ENCODE measurements around the gene SOX11.
A peak's percentile ranks its signal among the peaks of the same experiment; 100 is the strongest.

The SOX11 gene

GRCh38 chr2:5693287-5694201 lies 1.4 kb downstream of the SOX11 start:
- H3K14ac ChIP-seq (ENCODE audit: low read length in 2 of 2), result peak overlapping the region in 1 of 2 experiments; percentile 82
- WGBS, result under 1% methylated on average over 80 of the region's 102 CpGs
- H4K91ac ChIP-seq (ENCODE audit: low read length), result no peak overlapping the region

GRCh38 chr2:5694306-5694705 lies 2.1 kb downstream of the SOX11 start:
- no peak overlapping the region for H2BK12ac ChIP-seq (ENCODE audit: low read length in 2 of 2)
- no peaks in the 10 kb centered on the region for H3K36me3 ChIP-seq (ENCODE audit: control insufficient read depth in 1 of 2, insufficient read depth in 2 of 2, low read depth in 1 of 2, low read length in 2 of 2)
- H3K23ac ChIP-seq (ENCODE audit: low read length in 2 of 2), result no peak overlapping the region
- H3K14ac ChIP-seq (ENCODE audit: low read length in 2 of 2), result no peak overlapping the region
- no peak overlapping the region for H2BK15ac ChIP-seq (ENCODE audit: low read depth, poor library complexity, severe bottlenecking)
- H4K91ac ChIP-seq (ENCODE audit: low read length), result no peak overlapping the region
- DNase-seq, result peak; percentile 32
- no peak overlapping the region for H2BK120ac ChIP-seq (ENCODE audit: low read depth, low read length)
- H3K27me3 ChIP-seq (ENCODE audit: control insufficient read depth in 1 of 2, insufficient read depth in 1 of 2, low read length in 2 of 2), result peaks cover 0 to 59% of the 10 kb centered on the region in 2 experiments
- no peak overlapping the region for H3K4ac ChIP-seq (ENCODE audit: low read depth in 1 of 2, low read length in 2 of 2)
- H3K18ac ChIP-seq (ENCODE audit: low read depth in 1 of 2, low read length in 2 of 2), result no peak overlapping the region
- H3K4me3 ChIP-seq (ENCODE audit: insufficient read depth in 1 of 2, low read depth in 1 of 2, low read length in 2 of 2), result no peak overlapping the region
- 7% methylated on average over 8 of the region's 9 CpGs for WGBS
- H4K8ac ChIP-seq (ENCODE audit: low read length), result no peak overlapping the region
- no peak overlapping the region for H3K27ac ChIP-seq (ENCODE audit: low read length, poor library complexity, severe bottlenecking)
- no peaks in the 10 kb centered on the region for H3K9me3 ChIP-seq (ENCODE audit: control insufficient read depth, low read length)
- H2AK5ac ChIP-seq (ENCODE audit: low read length, severe bottlenecking), result no peak overlapping the region
- no peak overlapping the region for H2BK5ac ChIP-seq (ENCODE audit: low read depth, low read length, poor library complexity, severe bottlenecking)
- no peak overlapping the region for H2AFZ ChIP-seq (ENCODE audit: low read depth, low read length)
- peaks cover 16% of the 10 kb centered on the region for H3K4me1 ChIP-seq (ENCODE audit: control insufficient read depth, insufficient read depth, low read depth, low read length)
- H3K9ac ChIP-seq (ENCODE audit: low read length), result no peak overlapping the region
- peaks cover 4% of the 10 kb centered on the region for H3K79me1 ChIP-seq (replicated peaks; ENCODE audit: low read length, poor library complexity, severe bottlenecking)
- peak overlapping the region; percentile 100 for H3K4me2 ChIP-seq (ENCODE audit: low read length, poor library complexity, severe bottlenecking)

More at GRCh38 chr2:5693287-5694201, 1.4 kb downstream of the SOX11 start:
- no peaks in the 10 kb centered on the region for H3K36me3 ChIP-seq (ENCODE audit: control insufficient read depth in 1 of 2, insufficient read depth in 2 of 2, low read depth in 1 of 2, low read length in 2 of 2)
- H2BK5ac ChIP-seq (ENCODE audit: low read depth, low read length, poor library complexity, severe bottlenecking), result no peak overlapping the region
- peak overlapping the region; percentile 4 for H4K8ac ChIP-seq (ENCODE audit: low read length)
- no peak overlapping the region for H2BK120ac ChIP-seq (ENCODE audit: low read depth, low read length)
- H3K9me3 ChIP-seq (ENCODE audit: control insufficient read depth, low read length), result no peaks in the 10 kb centered on the region
- H3K4me3 ChIP-seq (ENCODE audit: insufficient read depth in 1 of 2, low read depth in 1 of 2, low read length in 2 of 2), result peak overlapping the region; percentile 37 to 71
- H2AK5ac ChIP-seq (ENCODE audit: low read length, severe bottlenecking), result no peak overlapping the region
- H3K27me3 ChIP-seq (ENCODE audit: control insufficient read depth in 1 of 2, insufficient read depth in 1 of 2, low read length in 2 of 2), result peaks cover 0 to 59% of the 10 kb centered on the region in 2 experiments
- no peak overlapping the region for H3K9ac ChIP-seq (ENCODE audit: low read length)
- no peak overlapping the region for H3K27ac ChIP-seq (ENCODE audit: low read length, poor library complexity, severe bottlenecking)
- peaks cover 16% of the 10 kb centered on the region for H3K4me1 ChIP-seq (ENCODE audit: control insufficient read depth, insufficient read depth, low read depth, low read length)
- peak overlapping the region; percentile 72 for H2AFZ ChIP-seq (ENCODE audit: low read depth, low read length)
- peak overlapping the region in 1 of 2 experiments; percentile 24 for H3K4ac ChIP-seq (ENCODE audit: low read depth in 1 of 2, low read length in 2 of 2)
- H3K4me2 ChIP-seq (ENCODE audit: low read length, poor library complexity, severe bottlenecking), result peak overlapping the region; percentile 100
- H2BK12ac ChIP-seq (ENCODE audit: low read length in 2 of 2), result peak overlapping the region; percentile 37 to 42
- peak overlapping the region; percentile 63 for H2BK15ac ChIP-seq (ENCODE audit: low read depth, poor library complexity, severe bottlenecking)
- peak overlapping the region in 1 of 2 experiments; percentile 99 for H3K23ac ChIP-seq (ENCODE audit: low read length in 2 of 2)
- H3K18ac ChIP-seq (ENCODE audit: low read depth in 1 of 2, low read length in 2 of 2), result peak overlapping the region; percentile 71 to 85
- peak; percentile 52 for DNase-seq
- peaks cover 4% of the 10 kb centered on the region for H3K79me1 ChIP-seq (replicated peaks; ENCODE audit: low read length, poor library complexity, severe bottlenecking)

DNA sequence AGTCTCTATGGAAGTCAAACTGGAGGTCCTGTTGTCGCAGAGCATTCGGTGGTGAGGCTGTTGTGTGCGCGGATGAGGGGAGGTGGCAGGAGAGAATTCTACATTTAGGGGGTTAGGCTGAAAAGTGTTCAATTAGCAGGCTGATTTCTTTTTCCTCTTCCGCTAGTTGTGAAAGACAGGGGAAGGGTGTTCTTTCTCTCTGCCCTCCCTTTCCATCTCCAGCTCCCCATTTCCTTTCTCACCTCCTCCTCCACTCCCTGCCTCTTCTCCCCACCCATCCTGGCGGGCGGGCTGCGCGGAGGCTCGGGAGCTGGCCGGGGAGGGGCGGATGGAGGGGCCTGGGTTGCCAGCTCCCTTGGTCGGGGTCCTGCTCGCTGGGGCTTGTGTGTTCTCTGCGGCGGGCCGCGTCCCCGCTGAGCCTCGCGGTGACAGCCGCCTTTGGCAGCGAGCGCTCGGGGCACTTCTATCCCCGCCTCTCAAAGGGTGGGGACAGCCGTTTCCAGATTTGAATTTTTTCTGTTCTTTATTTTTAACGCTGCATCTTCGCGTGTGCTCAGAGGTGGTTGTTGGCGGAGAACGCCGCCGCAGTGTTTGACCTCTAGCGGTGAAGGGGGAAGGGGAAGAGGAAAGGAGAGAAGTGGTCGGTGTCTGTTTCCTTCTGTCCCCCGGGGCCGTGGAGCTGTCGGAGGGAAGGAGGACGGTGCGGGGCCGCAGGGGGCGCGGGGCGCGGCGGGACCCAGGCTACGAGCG lies 3.6 kb downstream of the SOX11 start:
- Histone ChIP-seq H2BK12ac (ENCODE audit: low read length in 2 of 2) (peak overlapping the region; percentile 34 to 51), H4K8ac (ENCODE audit: low read length) (no peak overlapping the region), H3K4me3 (ENCODE audit: insufficient read depth in 1 of 2, low read depth in 1 of 2, low read length in 2 of 2) (peak overlapping the region; percentile 58 to 60), H3K23ac (ENCODE audit: low read length in 2 of 2) (no peak overlapping the region), H3K4me1 (ENCODE audit: control insufficient read depth, insufficient read depth, low read depth, low read length) (peaks cover 16% of the 10 kb centered on the region), H3K27ac (ENCODE audit: low read length, poor library complexity, severe bottlenecking) (peak overlapping the region; percentile 60), H2BK120ac (ENCODE audit: low read depth, low read length) (peak overlapping the region; percentile 73), H2BK5ac (ENCODE audit: low read depth, low read length, poor library complexity, severe bottlenecking) (no peak overlapping the region), H3K4me2 (ENCODE audit: low read length, poor library complexity, severe bottlenecking) (peak overlapping the region; percentile 93), H3K18ac (ENCODE audit: low read depth in 1 of 2, low read length in 2 of 2) (peak overlapping the region; percentile 58 to 86), H3K14ac (ENCODE audit: low read length in 2 of 2) (peak overlapping the region in 1 of 2 experiments; percentile 73), H4K91ac (ENCODE audit: low read length) (no peak overlapping the region), H3K79me1 (replicated peaks; ENCODE audit: low read length, poor library complexity, severe bottlenecking) (peaks cover 8% of the 10 kb centered on the region), H3K9ac (ENCODE audit: low read length) (no peak overlapping the region), H2AK5ac (ENCODE audit: low read length, severe bottlenecking) (no peak overlapping the region), H3K4ac (ENCODE audit: low read depth in 1 of 2, low read length in 2 of 2) (peak overlapping the region in 1 of 2 experiments; percentile 65), H2BK15ac (ENCODE audit: low read depth, poor library complexity, severe bottlenecking) (peak overlapping the region; percentile 55), H2AFZ (ENCODE audit: low read depth, low read length) (peak overlapping the region; percentile 46), H3K9me3 (ENCODE audit: control insufficient read depth, low read length) (no peaks in the 10 kb centered on the region), H3K36me3 (ENCODE audit: control insufficient read depth in 1 of 2, insufficient read depth in 2 of 2, low read depth in 1 of 2, low read length in 2 of 2) (no peaks in the 10 kb centered on the region), H3K27me3 (ENCODE audit: control insufficient read depth in 1 of 2, insufficient read depth in 1 of 2, low read length in 2 of 2) (peaks cover 0 to 48% of the 10 kb centered on the region in 2 experiments)
- WGBS, result 1% methylated on average over 43 of the region's 49 CpGs
- DNase-seq, result peak; percentile 77

Data from mesenchymal stem cell (in vitro differentiated cells and primary cell).